DND-41 (cell line): Measurements from ENCODE around the gene KRTAP10-7.

Experiments used
- EZH2 ChIP-seq: IDR thresholded peaks from 3 replicates; pipeline ENCODE4 v1.6.1; 2012; ENCODE audit warnings: borderline replicate concordance, low read depth, mild to moderate bottlenecking, moderate library complexity, low read length, inconsistent platforms; ENCODE audit not compliant: severe bottlenecking
- TF ChIP-seq, protein P1 (sequence below): IDR thresholded peaks from 2 replicates; pipeline ENCODE4 v1.5.1; 2012; ENCODE audit warnings: borderline replicate concordance, low read length, moderate library complexity, mild to moderate bottlenecking; ENCODE audit not compliant: poor library complexity, severe bottlenecking; ENCODE audit errors: extremely low read depth

DNA sequence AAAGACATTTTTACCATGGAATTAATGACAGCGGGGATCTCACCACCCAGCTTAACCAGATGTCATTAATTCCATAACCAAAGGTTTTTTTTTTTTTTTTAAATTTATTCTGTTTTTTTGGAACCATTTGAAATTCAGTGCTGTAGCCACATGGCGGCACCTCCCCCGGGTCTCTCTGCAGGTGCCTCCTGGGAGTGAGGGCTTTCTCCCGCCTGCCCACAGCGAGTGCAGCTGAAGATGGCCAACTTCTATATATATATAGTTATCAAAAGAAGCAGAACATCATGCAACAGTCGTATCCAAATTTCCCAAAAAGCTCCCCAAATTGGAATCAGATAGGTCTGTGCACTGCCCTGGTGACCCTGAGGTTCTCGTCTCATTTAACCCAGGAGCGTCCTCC, 15.1 kb downstream of the KRTAP10-7 start:
- TF ChIP-seq, protein P1, sequence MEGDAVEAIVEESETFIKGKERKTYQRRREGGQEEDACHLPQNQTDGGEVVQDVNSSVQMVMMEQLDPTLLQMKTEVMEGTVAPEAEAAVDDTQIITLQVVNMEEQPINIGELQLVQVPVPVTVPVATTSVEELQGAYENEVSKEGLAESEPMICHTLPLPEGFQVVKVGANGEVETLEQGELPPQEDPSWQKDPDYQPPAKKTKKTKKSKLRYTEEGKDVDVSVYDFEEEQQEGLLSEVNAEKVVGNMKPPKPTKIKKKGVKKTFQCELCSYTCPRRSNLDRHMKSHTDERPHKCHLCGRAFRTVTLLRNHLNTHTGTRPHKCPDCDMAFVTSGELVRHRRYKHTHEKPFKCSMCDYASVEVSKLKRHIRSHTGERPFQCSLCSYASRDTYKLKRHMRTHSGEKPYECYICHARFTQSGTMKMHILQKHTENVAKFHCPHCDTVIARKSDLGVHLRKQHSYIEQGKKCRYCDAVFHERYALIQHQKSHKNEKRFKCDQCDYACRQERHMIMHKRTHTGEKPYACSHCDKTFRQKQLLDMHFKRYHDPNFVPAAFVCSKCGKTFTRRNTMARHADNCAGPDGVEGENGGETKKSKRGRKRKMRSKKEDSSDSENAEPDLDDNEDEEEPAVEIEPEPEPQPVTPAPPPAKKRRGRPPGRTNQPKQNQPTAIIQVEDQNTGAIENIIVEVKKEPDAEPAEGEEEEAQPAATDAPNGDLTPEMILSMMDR, result no peak
- no peak for TF ChIP-seq EZH2
